ENCODE results near the gene RASAL2. TPM values are rescaled to one million over a fixed set of nuclear protein-coding genes. Genes with fewer than 3 reads are reported as not detected.

The RASAL2 gene
- total RNA-seq, 3 donors from 2014 or later (not counting 1 experiment from before 2014, with no cell fraction given): 0.16 to 0.23 TPM; not detected in 1

GRCh38 chr1:178368208-178368607 is 274.3 kb downstream of the RASAL2 start:
- Mint-ChIP-seq H3K27me3 (ENCODE audit: low read depth in 2 of 2) (peaks cover 0 to 12% of the 10 kb centered on the region in 2 donors), H3K9me3 (no peaks in the 10 kb centered on the region), H3K4me1 (no peaks in the 10 kb centered on the region), H3K4me3 (no peak overlapping the region), H3K27ac (no peak overlapping the region), H3K36me3 (no peaks in the 10 kb centered on the region)
- WGBS (ENCODE audit: insufficient coverage): 91% methylated on average over 2 of the region's 3 CpGs
- Histone ChIP-seq H3K4me3 (ENCODE audit: low read length) (no peak overlapping the region), H3K27ac (ENCODE audit: low read length) (no peak overlapping the region), H3K4me1 (ENCODE audit: control insufficient read depth, insufficient read depth, low read length) (no peaks in the 10 kb centered on the region), H3K27me3 (ENCODE audit: control insufficient read depth, insufficient read depth, low read length) (no peaks in the 10 kb centered on the region), H3K36me3 (ENCODE audit: control insufficient read depth, insufficient read depth, low read length) (no peaks in the 10 kb centered on the region), H3K9me3 (ENCODE audit: control insufficient read depth, insufficient read depth, low read length) (no peaks in the 10 kb centered on the region)
- DNase-seq (no peak), ATAC-seq (no peak)
- intact Hi-C loops (cut with micrococcal nuclease): no loop called here
- TF ChIP-seq, protein P1, sequence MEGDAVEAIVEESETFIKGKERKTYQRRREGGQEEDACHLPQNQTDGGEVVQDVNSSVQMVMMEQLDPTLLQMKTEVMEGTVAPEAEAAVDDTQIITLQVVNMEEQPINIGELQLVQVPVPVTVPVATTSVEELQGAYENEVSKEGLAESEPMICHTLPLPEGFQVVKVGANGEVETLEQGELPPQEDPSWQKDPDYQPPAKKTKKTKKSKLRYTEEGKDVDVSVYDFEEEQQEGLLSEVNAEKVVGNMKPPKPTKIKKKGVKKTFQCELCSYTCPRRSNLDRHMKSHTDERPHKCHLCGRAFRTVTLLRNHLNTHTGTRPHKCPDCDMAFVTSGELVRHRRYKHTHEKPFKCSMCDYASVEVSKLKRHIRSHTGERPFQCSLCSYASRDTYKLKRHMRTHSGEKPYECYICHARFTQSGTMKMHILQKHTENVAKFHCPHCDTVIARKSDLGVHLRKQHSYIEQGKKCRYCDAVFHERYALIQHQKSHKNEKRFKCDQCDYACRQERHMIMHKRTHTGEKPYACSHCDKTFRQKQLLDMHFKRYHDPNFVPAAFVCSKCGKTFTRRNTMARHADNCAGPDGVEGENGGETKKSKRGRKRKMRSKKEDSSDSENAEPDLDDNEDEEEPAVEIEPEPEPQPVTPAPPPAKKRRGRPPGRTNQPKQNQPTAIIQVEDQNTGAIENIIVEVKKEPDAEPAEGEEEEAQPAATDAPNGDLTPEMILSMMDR (IDR thresholded peaks at IDR 0.05): no peak

DNA sequence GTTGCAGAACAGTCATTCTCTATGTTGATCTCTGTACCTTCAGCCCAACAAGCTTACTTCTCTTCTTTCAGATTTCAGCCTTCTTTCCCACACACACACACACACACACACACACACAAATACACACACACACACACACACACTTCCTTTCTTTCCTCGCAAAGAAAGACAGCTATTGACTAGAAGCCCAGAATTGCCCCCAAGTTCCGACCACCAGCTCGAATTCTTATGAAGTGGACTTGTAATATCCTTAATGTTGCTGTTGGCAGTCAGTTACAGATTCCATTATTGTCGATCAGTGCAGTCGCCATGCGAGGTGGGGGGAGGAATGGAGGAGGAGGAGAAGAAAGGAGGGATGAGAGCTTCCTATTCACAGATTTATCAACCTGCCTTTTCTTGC is 277.3 kb downstream of the RASAL2 start:
- peaks cover 0 to 12% of the 10 kb centered on the region in 2 donors for H3K27me3 Mint-ChIP-seq (ENCODE audit: low read depth in 2 of 2)
- intact Hi-C loops (cut with micrococcal nuclease): no loop called here
- Histone ChIP-seq H3K9me3 (ENCODE audit: control insufficient read depth, insufficient read depth, low read length) (no peaks in the 10 kb centered on the region), H3K36me3 (ENCODE audit: control insufficient read depth, insufficient read depth, low read length) (no peaks in the 10 kb centered on the region), H3K4me1 (ENCODE audit: control insufficient read depth, insufficient read depth, low read length) (no peaks in the 10 kb centered on the region), H3K27ac (ENCODE audit: low read length) (no peak overlapping the region), H3K4me3 (ENCODE audit: low read length) (no peak overlapping the region), H3K27me3 (ENCODE audit: control insufficient read depth, insufficient read depth, low read length) (no peaks in the 10 kb centered on the region)
- WGBS (ENCODE audit: insufficient coverage): 1% methylated on average over 6 of the region's 6 CpGs
- DNase-seq (no peak), ATAC-seq (no peak)
- H3K4me3 Mint-ChIP-seq: no peak overlapping the region
- TF ChIP-seq, protein P1 (IDR thresholded peaks at IDR 0.05): no peak
- no peaks in the 10 kb centered on the region for H3K4me1 Mint-ChIP-seq
- H3K9me3 Mint-ChIP-seq: peaks cover 0 to 2% of the 10 kb centered on the region in 2 donors
- H3K27ac Mint-ChIP-seq: no peak overlapping the region
- H3K36me3 Mint-ChIP-seq: no peaks in the 10 kb centered on the region

GRCh38 chr1:178371933-178372388 is 278.1 kb downstream of the RASAL2 start:
- H3K4me3 Mint-ChIP-seq: no peak overlapping the region
- peaks cover 0 to 12% of the 10 kb centered on the region in 2 donors for H3K27me3 Mint-ChIP-seq (ENCODE audit: low read depth in 2 of 2)

More at GRCh38 chr1:178371933-178372388, 278.1 kb downstream of the RASAL2 start:
- intact Hi-C loops (cut with micrococcal nuclease): no loop called here
- H3K4me3 ChIP-seq (ENCODE audit: low read length): no peak overlapping the region
- Mint-ChIP-seq H3K27ac (no peak overlapping the region), H3K4me1 (no peaks in the 10 kb centered on the region), H3K36me3 (no peaks in the 10 kb centered on the region), H3K9me3 (peaks cover 0 to 2% of the 10 kb centered on the region in 2 donors)
- no peaks in the 10 kb centered on the region for H3K4me1 ChIP-seq (ENCODE audit: control insufficient read depth, insufficient read depth, low read length)
- no CpG with 5 or more reads among the region's 4 CpGs for WGBS (ENCODE audit: insufficient coverage)
- ATAC-seq: no peak
- no peaks in the 10 kb centered on the region for H3K27me3 ChIP-seq (ENCODE audit: control insufficient read depth, insufficient read depth, low read length)
- TF ChIP-seq, protein P1 (IDR thresholded peaks at IDR 0.05): no peak
- no peak overlapping the region for H3K27ac ChIP-seq (ENCODE audit: low read length)
- no peak for DNase-seq
- H3K36me3 ChIP-seq (ENCODE audit: control insufficient read depth, insufficient read depth, low read length): no peaks in the 10 kb centered on the region
- no peaks in the 10 kb centered on the region for H3K9me3 ChIP-seq (ENCODE audit: control insufficient read depth, insufficient read depth, low read length)

Measured in natural killer cell (primary cell).